Activated CD8-positive, alpha-beta memory T cell treated with anti-CD3 and anti-CD28 coated beads, Interleukin-2, amount 50 U/mL, for 24 hours (primary cell): ENCODE results near the gene CXCR6.
A peak's percentile ranks its signal among the peaks of the same experiment; 100 is the strongest.

Experiments used
- DNase-seq: peaks from one replicate; pipeline ENCODE4 v3.0.0-alpha.2; 2020; ENCODE audit errors: extremely low read depth

CXCR6 gene

GRCh38 chr3:45943207-45943846 is at the start of gene CXCR6:
CXCR6 (plus strand) TSS chr3:45943464; CDS start chr3:45946482, 3,018 bp downstream.
- DNase-seq: no peak

DNA sequence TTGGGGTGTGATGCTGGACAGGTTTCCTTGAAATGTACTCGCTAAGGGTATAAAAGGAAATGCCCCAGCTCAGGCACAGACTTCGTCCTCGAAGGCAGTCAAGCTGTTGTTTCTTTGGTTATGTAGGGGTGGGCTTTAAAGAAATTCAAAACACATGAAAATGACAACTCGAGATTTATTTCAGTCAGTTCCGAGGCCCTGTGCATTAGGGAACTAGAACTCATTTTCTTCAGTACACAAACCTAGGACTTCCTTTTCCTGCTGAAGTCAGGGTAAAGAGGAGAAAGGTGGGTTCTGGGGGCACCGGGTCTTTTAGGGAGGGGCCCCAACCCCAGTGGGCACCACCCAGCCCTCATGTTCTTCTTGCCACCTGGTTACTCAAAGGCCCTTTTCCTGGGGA is 49.2 kb upstream of the CXCR6 start:
- no peak for DNase-seq

GRCh38 chr3:45895686-45896468 is 47.4 kb upstream of the CXCR6 start:
- DNase-seq: no peak

DNA sequence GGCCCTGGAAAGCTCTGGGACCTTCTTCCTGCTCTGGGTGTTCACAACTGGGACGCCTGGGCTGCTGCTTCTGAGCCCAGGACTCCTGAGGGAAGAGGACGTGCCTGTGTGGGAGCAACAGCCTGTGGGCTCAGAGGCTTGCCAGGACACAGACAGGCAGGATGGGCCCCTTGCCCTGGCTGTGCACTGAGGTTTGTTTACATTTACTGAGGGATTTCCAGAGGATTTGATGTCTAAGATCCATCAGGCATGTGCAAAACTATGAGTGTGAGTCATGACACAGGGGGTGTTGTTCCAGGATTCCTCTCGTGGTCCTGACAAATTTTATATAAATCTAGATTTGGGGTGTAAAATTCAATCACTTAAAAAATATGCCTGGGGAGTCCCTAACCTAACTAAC is 46.3 kb upstream of the CXCR6 start:
- no peak for DNase-seq

DNA sequence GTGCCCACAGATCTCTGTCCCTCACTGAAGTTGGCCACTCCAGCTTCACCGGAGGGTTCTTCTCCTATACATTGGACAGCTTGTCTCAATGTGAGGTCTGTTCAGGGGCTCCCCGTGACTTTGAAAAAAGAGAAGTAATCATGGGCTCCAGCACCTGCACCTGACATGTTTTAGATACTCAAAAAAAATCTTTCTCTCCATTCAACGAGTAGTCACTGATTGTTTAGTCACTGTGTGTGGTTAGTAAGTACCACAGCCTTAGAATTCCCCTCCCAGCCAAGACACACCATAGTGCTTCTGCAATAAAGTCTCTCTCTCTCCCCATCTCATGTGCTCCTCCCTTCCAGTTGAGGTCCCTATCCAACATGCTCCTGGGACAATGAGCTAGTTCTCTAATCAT is 38.3 kb upstream of the CXCR6 start:
- no peak for DNase-seq

DNA sequence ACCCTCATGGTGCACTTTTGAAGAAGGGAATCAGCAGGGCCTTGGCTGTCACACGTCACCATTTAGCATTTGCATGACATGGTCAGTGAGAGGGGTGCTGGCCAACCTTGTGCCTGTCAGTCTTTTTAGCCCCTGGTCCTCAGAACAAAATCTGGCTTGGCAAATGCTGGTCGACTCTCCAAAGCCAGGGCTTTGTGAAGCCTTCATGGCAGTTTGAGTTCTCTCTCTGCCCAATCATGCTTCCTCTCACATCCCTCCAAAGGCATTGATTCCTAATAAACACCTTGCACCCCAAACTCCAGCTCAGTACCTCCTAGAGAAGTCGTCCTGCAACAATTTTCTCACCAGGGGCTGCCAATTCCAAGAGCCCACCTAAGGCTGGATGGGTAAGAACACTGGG is 37.5 kb upstream of the CXCR6 start:
- no peak for DNase-seq

- no peak for DNase-seq
Observed at GRCh38 chr3:45906681-45907407, 36.4 kb upstream of the CXCR6 start.

DNA sequence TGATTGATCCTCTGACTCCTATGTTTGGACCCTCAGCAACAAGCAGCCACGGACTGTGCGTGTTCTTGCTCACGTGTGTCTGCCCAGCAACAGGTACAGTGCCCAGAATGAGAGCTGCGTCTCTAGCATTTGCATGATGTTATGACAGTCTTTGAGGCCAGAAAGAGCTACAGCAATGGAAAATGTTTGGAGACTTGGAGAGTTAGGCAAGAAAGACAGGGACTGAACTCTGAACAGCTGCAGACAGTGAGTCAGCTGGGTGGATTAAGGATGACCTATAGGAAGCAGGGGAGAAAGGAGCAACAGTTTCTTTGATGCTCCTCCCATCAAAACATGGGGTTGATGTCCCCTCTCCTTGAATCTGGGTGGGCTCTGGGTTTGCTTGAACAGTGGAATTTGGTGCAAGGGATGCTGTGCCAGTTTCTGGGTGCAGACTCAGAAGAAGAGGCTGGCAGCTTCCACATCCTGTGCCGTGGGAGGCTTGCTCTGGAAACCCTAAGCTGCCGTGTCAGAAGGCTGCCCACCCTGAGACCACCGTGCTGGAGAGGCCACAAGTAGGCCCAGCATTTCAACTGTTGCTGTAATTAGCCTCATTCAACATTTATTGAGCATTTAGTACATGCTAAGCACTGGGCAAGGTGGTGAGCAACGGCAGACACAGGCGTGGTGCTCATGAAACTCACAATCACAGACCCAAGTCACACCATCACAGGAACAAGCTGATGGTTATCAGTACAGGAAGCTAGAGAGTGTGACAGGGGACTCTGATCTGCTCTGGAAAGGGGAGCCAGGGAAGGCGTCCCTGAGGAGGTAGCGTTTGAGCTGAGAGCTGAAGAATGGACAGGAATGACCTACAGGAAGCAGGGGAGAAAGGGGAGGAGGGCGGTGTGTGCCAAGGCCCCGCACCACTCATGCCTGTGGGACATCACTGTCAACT is 35.2 kb upstream of the CXCR6 start:
- no peak for DNase-seq

GRCh38 chr3:45908761-45909160 is 34.5 kb upstream of the CXCR6 start:
- DNase-seq: no peak

GRCh38 chr3:45909542-45909941 is 33.7 kb upstream of the CXCR6 start:
- DNase-seq: no peak

GRCh38 chr3:45910892-45911291 is 32.4 kb upstream of the CXCR6 start:
- DNase-seq: no peak

DNA sequence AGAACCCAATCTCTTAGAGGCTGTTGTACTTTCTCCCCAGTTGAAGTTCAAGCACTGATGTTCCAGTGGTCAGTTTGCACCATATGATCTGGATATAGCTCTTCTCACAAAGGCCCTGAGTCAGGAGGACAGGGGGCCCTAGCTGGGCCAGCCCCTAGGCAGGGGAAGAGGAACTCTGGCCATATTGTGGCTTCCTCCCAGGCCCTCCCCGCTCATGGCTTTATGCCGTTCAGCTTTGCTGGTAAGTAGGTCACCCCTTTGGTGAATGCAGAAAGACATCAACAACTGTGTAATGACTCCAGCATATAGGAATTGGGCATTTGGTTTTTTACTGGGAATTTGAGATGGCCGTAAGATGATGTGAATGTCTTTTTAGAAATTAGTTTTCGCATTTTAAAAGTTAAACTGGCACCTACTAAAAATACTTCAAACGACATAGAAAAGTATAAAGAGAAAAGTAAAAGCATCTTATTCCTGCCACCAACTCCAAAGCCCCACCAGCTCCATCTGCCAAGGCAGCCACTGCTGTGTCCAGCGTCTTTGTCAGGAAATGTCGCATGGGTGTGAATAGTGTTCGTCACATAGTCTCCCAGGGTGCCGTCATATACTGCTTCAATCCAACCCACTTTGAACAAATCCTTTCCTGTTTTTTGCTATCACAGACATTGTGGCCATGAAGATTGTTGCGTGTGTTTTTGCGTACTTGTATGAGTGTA is 31.6 kb upstream of the CXCR6 start:
- no peak for DNase-seq

DNA sequence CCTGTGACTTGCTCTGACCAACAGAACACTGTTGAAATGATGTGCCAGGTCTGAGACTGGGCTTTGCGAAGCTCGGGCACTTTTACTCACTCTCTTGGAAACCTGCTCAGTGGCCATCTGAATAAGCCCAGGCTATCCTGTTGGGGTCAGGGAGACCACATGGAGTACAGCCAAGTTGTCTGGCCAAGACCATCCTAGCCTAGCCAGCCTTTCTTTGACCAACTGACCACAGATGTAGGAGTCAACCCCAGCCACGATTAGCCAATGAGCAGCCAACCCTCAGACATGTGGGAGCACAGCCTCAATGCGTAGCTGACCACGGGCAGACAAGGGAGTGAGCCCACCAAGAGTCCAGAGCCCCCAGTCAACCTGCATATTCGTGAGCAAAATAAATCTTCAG is 30.8 kb upstream of the CXCR6 start:
- no peak for DNase-seq

- no peak for DNase-seq
Observed at GRCh38 chr3:45914362-45915058, 28.8 kb upstream of the CXCR6 start.

- no peak for DNase-seq
Observed at GRCh38 chr3:45915059-45915439, 28.2 kb upstream of the CXCR6 start.

DNA sequence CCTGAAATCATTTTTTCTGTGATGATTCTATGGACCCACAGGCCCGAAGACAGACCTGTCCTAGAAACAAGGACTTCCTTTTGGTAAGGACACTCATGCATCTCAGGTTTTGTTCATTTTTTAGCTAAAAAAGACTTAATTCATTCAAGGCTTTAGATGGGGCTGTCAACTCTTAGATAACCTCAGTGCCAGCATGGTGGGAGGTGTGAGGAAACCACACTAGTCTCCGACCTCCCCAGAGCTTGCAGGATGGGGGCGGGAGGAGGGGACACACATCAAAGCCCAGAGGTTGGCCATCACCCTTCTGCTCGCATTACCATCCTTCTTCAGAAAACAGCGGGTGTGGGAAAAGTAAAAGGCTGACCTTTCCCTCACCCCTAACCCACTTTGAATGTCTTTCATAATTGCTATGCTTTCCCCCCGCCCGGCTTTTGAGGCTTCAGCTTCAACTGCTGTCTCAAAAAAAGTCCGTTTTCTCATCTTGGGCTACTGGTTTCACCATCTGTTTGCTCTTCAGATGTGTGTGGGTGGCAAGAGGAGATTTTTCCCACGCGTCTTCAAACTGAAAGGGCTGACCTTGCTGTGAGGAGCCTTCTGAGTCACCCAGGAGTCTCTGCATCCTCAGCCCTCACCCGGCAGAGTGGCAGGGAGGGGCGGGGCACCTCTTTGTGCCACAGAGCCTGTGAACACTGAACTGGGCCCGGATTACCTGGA is 27.6 kb upstream of the CXCR6 start:
- DNase-seq: peak; percentile 62

GRCh38 chr3:45917146-45917898 is 25.9 kb upstream of the CXCR6 start:
- DNase-seq: no peak

DNA sequence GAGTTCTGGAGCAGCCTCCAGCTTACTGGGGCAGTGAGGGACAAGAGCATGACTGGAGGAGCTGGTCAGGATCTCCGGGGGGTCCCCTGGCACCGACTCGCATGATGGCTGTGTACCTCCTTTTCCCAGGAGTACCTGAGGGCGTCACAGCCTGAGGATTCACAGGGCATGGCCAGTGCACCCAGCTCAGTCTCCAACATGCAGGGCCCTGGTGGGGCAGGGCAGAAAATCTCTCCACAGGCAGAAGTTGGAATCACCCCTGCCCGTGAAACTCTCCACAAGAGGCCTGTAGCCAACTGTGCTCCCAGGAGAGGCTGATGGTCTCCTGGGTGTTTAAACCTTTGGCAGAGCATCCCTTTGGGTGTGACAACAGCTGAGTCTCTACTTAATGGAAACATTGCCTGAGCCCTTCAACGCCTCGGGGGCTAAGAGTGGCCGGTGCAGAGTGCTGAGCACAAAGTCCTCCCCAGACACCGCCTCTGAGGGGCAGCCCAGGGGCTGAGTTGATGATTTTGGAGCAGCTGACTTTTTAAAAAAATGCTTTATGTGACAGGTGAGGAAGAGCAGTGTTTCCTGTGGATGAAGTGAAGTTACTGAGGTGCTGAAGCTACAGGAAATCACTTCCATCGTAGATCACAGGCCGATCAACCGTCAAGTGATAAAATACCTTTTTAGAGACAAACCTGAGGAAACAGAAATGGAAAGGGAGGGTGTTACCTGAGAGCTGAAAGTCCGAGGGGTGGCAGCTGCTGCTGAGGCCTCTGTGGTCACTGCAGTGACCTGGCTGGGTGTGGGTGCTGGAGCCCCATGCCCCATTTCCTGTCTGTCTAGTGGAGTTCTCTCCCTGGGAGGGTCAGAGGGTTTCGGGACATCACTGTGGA is 21.9 kb upstream of the CXCR6 start:
- no peak for DNase-seq
